ENCODE measurements around the gene SLC49A3. TPM values are rescaled to one million over a fixed set of nuclear protein-coding genes. Genes with fewer than 3 reads are reported as not detected.

SLC49A3 gene
- total and polyA plus RNA-seq, 8 donors: 2.7 to 18.8 (median 10.4) TPM

GRCh38 chr4:675980-676870 is 12.7 kb downstream of the SLC49A3 start:
- Histone ChIP-seq H3K4me1 (peaks cover 29 to 66% (median 61%) of the 10 kb centered on the region in 4 donors), H3K9me3 (no peaks in the 10 kb centered on the region), H3K27me3 (peaks cover 0 to 25% (median 0%) of the 10 kb centered on the region in 3 donors), H3K36me3 (peaks cover 12 to 19% (median 18%) of the 10 kb centered on the region in 4 donors), H3K27ac (peak overlapping the region in 1 of 5 donors; percentile 9), H3K4me3 (no peak overlapping the region)
- intact Hi-C loops (cut with DNase I; ENCODE audit: low total_unique reads): no loop called here
- TF ChIP-seq EP300 (IDR thresholded peaks at IDR 0.05) (no peak), POLR2AphosphoS5 (IDR thresholded peaks at IDR 0.05) (no peak), CTCF (IDR thresholded peaks at IDR 0.05) (no peak), POLR2A (IDR thresholded peaks at IDR 0.05) (no peak)
- DNase-seq: peak in 1 of 2 donors; percentile 64
- WGBS, 5 donors: 62 to 75% (median 66%) methylated on average over 15 to 19 of the region's 19 CpGs

- peak overlapping the region; percentile 81 to 96 (median 88) for H3K4me3 ChIP-seq
- peaks cover 19 to 56% (median 51%) of the 10 kb centered on the region in 4 donors for H3K4me1 ChIP-seq
- H3K27me3 ChIP-seq: peaks cover 0 to 16% (median 0%) of the 10 kb centered on the region in 3 donors
- 55 to 64% (median 59%) methylated on average over 21 to 26 of the region's 26 CpGs for WGBS, 5 donors
- no peak for DNase-seq
- no peaks in the 10 kb centered on the region for H3K9me3 ChIP-seq
- peak overlapping the region; percentile 93 to 99 (median 97) for H3K27ac ChIP-seq
- TF ChIP-seq POLR2A (IDR thresholded peaks at IDR 0.05): no peak
- no peak for TF ChIP-seq EP300 (IDR thresholded peaks at IDR 0.05)
- no peak for TF ChIP-seq CTCF (IDR thresholded peaks at IDR 0.05)
- TF ChIP-seq POLR2AphosphoS5 (IDR thresholded peaks at IDR 0.05): no peak
- intact Hi-C loops (cut with DNase I; ENCODE audit: low total_unique reads): no loop called here
- peaks cover 15 to 28% (median 27%) of the 10 kb centered on the region in 4 donors for H3K36me3 ChIP-seq
Measured at GRCh38 chr4:675036-675882, 13.7 kb downstream of the SLC49A3 start.

- peaks cover 17 to 53% (median 48%) of the 10 kb centered on the region in 4 donors for H3K4me1 ChIP-seq
Measured at GRCh38 chr4:674172-675035, 14.5 kb downstream of the SLC49A3 start, which contains the start of the genes ATP5ME and MYL5. ATP5ME (minus strand) TSS chr4:674276; CDS start chr4:674247, 29 bp downstream. MYL5 (plus strand) TSS chr4:674542; CDS start chr4:678027, 3,485 bp downstream.

More at GRCh38 chr4:674172-675035, 14.5 kb downstream of the SLC49A3 start, which contains the start of the genes ATP5ME and MYL5:
- TF ChIP-seq POLR2A (IDR thresholded peaks at IDR 0.05): no peak
- TF ChIP-seq CTCF (IDR thresholded peaks at IDR 0.05): peak in 6 of 7 experiments; percentile 79 to 99 (median 90)
- TF ChIP-seq POLR2AphosphoS5 (IDR thresholded peaks at IDR 0.05): peak; percentile 88 to 99 (median 95)
- TF ChIP-seq EP300 (IDR thresholded peaks at IDR 0.05): no peak
- intact Hi-C loops (cut with DNase I; ENCODE audit: low total_unique reads): no loop called here
- WGBS, 5 donors: 0 to 1% (median 0%) methylated on average over 7 to 83 of the region's 84 CpGs
- Histone ChIP-seq H3K27ac (peak within 1 kb of the TSS; percentile 93 to 99 (median 97)), H3K36me3 (peaks cover 15 to 31% (median 28%) of the 10 kb centered on the region in 4 donors), H3K27me3 (peaks cover 0 to 10% (median 0%) of the 10 kb centered on the region in 3 donors), H3K4me3 (peak within 1 kb of the TSS; percentile 81 to 96 (median 88)), H3K9me3 (no peaks in the 10 kb centered on the region)
- peak; percentile 98 to 99 for DNase-seq

Measured in stomach (tissue), 9 donors.